GM20431 (cell line): Measurements from ENCODE around the gene NEUROG2.
"Not testable (repeated sequence)": the region's sequence is repeated elsewhere in the genome, so short reads cannot be mapped to it uniquely, and the experiment has no call there.

ENCODE experiments used
- in situ Hi-C: fragments of 300-500 bp; cut with MseI, MboI; formaldehyde crosslinking; loops from one replicate; pipeline ENCODE4 v1.15.0; 2020; ENCODE audit warnings: low sequenced_read_pairs; ENCODE audit not compliant: unreplicated experiment

The NEUROG2 gene

DNA sequence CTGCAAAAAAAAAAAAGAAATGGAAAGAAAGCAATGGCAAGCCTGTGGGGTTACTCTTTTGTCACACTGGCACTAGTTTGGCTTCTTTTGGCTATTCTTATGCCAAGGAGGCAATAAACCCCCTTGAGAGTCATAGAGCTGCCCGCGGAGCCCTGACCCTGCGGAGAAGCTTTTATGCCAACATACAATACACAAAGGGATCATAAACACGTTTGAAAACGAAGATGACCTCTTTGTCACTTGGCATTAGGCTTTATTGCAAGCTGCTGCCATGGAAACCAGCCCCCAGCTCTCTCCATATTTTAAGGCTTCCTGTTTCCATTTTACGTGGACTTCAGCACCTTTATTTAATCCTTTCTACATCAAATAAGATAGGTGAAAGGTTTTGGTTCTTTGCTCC is 7.6 kb downstream of the NEUROG2 start:
- in situ Hi-C loops: loop anchor here (25.0 kb wide), 1 partner anchor 396 kb away; no protein-coding TSS in a partner anchor

DNA sequence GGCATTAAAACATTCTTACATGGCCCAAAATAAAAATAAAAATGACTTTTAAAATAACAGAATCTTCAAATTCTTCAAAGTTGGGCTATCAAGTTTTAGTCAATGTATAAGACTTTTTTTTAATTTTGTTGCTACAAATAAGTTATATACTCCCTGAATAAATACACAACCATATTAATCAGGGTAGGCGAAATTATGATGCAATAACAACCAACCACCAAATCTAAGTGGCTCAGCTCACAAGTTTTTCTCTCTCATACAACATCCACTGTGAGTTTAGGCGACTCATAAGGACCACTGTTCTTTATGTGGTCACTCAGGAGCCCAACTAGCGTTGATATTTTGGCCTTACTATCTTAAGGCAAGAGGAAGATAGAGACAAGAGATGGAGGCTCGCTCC is 11.2 kb downstream of the NEUROG2 start:
- in situ Hi-C loops: loop anchor here (25.0 kb wide), 1 partner anchor 393 kb away; no protein-coding TSS in a partner anchor

GRCh38 chr4:112502871-112503270 is 13.1 kb downstream of the NEUROG2 start:
- in situ Hi-C loops: loop anchor here (25.0 kb wide), 1 partner anchor 391 kb away; no protein-coding TSS in a partner anchor

DNA sequence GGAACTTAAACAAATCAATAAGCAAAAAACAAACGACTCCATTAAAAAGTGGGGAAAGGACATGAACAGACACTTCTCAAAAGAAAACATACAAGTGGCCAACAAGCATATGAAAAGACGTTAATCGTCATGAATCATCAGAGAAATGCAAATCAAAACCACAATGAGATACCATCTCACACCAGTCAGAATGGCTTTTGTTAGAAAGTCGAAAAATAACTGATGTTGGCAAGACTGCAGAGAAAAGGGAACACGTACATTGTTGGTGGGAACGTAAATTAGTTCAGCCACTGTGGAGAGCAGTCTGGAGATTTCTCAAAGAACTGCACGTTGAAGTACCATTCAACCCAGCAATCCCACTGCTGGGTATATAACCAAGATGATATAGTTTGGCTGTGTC is 23.7 kb downstream of the NEUROG2 start:
- in situ Hi-C loops: no loop called here

DNA sequence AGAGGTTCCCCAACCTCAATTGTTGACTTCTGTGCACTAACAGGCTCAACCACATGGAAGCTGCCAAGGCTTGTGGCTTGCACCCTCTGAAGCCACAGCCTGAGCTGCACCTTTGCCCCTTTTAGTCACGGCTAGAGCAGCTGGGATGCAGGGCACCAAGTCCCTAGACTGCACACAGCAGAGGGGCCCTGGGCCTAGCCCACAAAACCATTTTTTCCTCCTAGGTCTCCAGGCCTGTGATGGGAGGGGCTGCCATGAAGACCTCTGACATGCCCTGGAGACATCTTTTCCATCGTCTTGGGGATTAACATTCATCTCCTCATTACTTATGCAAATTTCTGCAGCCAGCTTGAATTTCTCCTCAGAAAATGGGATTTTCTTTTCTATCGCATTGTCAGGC is 25.2 kb downstream of the NEUROG2 start:
- in situ Hi-C loops: not testable (repeated sequence)

- in situ Hi-C loops: no loop called here
Measured at GRCh38 chr4:112485930-112486329, 30.1 kb downstream of the NEUROG2 start.

DNA sequence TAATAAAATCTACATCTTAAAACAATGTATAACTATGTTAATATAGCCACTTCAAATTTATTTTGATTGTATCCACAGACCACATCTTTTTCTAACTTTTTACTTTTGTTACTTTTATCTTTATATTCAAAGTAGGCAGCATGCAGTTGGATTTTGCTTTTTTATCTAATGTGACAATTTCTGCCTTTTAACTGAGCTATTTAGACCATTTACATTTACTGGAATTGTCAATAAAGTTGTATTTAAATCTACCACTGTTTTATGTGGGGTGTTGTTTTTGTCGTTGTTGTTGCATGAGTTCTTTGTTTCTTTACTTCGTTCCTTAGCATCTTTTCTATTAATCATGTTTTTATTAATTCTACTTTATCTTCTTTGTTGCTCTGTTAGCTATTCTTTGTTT is 42.0 kb downstream of the NEUROG2 start:
- in situ Hi-C loops: no loop called here

DNA sequence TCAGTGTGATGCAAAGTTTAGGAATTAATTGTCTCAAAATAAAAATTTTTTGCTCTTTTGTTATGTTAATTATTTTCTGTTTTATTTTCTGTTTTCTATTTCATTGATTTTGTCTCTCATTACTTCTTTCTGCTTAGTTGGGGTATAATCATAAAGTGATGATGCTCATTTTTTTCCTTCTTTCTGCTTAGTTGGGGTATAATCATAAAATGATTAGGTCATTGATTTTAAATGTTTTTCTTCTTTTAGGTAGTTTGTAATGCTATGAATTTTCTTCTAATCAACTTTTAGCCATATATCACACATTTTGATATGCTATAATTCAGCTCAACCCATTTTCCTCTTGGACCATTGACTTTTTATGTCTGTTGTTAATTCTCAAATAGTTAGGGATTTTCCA is 43.7 kb downstream of the NEUROG2 start:
- in situ Hi-C loops: no loop called here
